ENCODE data around the gene INSL6. TPM values are rescaled to one million over a fixed set of nuclear protein-coding genes. Genes with fewer than 3 reads are reported as not detected.

The INSL6 gene, protein sequence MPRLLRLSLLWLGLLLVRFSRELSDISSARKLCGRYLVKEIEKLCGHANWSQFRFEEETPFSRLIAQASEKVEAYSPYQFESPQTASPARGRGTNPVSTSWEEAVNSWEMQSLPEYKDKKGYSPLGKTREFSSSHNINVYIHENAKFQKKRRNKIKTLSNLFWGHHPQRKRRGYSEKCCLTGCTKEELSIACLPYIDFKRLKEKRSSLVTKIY
- not detected in 2 replicates for total RNA-seq (2021)
- long read RNA-seq = 0 reads

DNA sequence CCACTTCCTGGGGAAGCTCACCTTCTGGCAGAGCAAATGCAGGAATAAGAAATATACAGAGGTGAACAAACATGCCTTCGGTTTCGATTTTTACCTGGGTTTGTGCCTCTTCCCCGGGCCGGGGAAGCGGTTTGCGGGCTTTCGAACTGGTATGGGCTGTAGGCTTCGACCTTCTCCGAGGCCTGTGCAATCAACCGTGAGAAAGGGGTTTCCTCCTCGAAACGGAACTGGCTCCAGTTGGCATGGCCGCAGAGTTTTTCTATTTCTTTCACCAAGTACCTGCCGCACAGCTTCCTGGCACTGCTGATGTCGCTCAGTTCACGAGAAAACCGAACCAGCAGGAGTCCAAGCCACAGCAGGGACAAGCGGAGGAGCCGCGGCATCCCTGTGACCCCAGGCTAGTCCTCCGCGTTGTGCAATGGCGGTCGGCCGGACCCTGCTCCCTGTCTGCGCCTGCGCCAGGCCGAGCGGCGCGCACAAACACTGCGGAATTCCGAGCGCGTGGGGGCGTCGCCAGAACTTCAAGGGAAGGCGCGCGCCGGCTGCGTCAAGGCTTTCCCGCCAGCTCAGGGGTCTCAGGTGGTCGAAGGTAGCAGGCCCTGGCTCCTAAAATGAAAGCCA lies at the start of gene INSL6:
TSS of gene INSL6 (minus strand) at position 420 of the 621 bp plus-strand sequence. CDS start at position 383, 37 bp downstream.
- no peak within 1 kb of the TSS for H3K27ac Mint-ChIP-seq
- no peak within 1 kb of the TSS for H3K4ac ChIP-seq (ENCODE audit: low read depth, low read length)
- no peak within 1 kb of the TSS for H2BK12ac ChIP-seq (ENCODE audit: insufficient read length, low read depth, low read length)
- H3K79me1 ChIP-seq (ENCODE audit: insufficient read depth, low read depth, low read length, poor library complexity, severe bottlenecking) = no peaks in the 10 kb centered on the region
- H4K20me1 ChIP-seq (ENCODE audit: control insufficient read depth, insufficient read depth, insufficient read length) = no peaks in the 10 kb centered on the region
- H2BK15ac ChIP-seq (ENCODE audit: low read depth, low read length) = no peak within 1 kb of the TSS
- DNase-seq = peak; percentile 35
- H3K14ac ChIP-seq (ENCODE audit: insufficient read depth, low read length) = no peak within 1 kb of the TSS
- no peak within 1 kb of the TSS for H3T11ph ChIP-seq (ENCODE audit: low read length)
- H2AFZ ChIP-seq (ENCODE audit: low read length) = no peak within 1 kb of the TSS
- H3K18ac ChIP-seq (ENCODE audit: insufficient read length, low read depth, low read length) = no peak within 1 kb of the TSS
- H3K4me1 Mint-ChIP-seq = peaks cover 5 to 6% of the 10 kb centered on the region in 2 experiments
- no peaks in the 10 kb centered on the region for H3K4me1 ChIP-seq (ENCODE audit: insufficient read depth, low read length)
- WGBS (ENCODE audit: extremely low coverage, insufficient read length, low lambda C conversion rate) = no CpG with 5 or more reads among the region's 44 CpGs
- H3K79me2 ChIP-seq (ENCODE audit: insufficient read depth, low read length) = no peaks in the 10 kb centered on the region
- H2BK5ac ChIP-seq (ENCODE audit: insufficient read length, low read length) = no peak within 1 kb of the TSS
- no peak within 1 kb of the TSS for H4K5ac ChIP-seq (ENCODE audit: insufficient read length, low read depth, low read length)
- no peak within 1 kb of the TSS for H4K91ac ChIP-seq (ENCODE audit: insufficient read length, low read depth, low read length)
- H3K4me2 ChIP-seq (ENCODE audit: insufficient read depth, insufficient read length, low read length) = no peak within 1 kb of the TSS
- H3K23ac ChIP-seq (ENCODE audit: insufficient read length, low read depth, low read length) = no peak within 1 kb of the TSS
- H2AK5ac ChIP-seq (ENCODE audit: insufficient read length, low read length) = no peak within 1 kb of the TSS
- H3K4me3 Mint-ChIP-seq = no peak within 1 kb of the TSS; a peak in 1 of 5 replicates
- no peaks in the 10 kb centered on the region; a peak in 1 of 7 replicates for H3K36me3 Mint-ChIP-seq (ENCODE audit: insufficient read depth in 1 of 3, low read depth in 3 of 3)
- no peaks in the 10 kb centered on the region for H3K23me2 ChIP-seq (ENCODE audit: insufficient read length, low read depth, low read length, poor library complexity, severe bottlenecking)
- H3K27ac ChIP-seq (ENCODE audit: insufficient read length, low read depth, low read length) = no peak within 1 kb of the TSS
- no peak within 1 kb of the TSS for H2BK120ac ChIP-seq (ENCODE audit: low read depth, low read length, poor library complexity, severe bottlenecking)
- H3K27me3 Mint-ChIP-seq (ENCODE audit: low read depth) = no peaks in the 10 kb centered on the region
- H3K9ac ChIP-seq (ENCODE audit: extremely low read depth, insufficient read length, low read length) = no peak within 1 kb of the TSS
- no peaks in the 10 kb centered on the region for H3K27me3 ChIP-seq (ENCODE audit: insufficient read depth, low read length)
- H4K8ac ChIP-seq (replicated peaks; ENCODE audit: insufficient read length, low read depth, low read length) = no peak within 1 kb of the TSS
- TF ChIP-seq, protein P1, sequence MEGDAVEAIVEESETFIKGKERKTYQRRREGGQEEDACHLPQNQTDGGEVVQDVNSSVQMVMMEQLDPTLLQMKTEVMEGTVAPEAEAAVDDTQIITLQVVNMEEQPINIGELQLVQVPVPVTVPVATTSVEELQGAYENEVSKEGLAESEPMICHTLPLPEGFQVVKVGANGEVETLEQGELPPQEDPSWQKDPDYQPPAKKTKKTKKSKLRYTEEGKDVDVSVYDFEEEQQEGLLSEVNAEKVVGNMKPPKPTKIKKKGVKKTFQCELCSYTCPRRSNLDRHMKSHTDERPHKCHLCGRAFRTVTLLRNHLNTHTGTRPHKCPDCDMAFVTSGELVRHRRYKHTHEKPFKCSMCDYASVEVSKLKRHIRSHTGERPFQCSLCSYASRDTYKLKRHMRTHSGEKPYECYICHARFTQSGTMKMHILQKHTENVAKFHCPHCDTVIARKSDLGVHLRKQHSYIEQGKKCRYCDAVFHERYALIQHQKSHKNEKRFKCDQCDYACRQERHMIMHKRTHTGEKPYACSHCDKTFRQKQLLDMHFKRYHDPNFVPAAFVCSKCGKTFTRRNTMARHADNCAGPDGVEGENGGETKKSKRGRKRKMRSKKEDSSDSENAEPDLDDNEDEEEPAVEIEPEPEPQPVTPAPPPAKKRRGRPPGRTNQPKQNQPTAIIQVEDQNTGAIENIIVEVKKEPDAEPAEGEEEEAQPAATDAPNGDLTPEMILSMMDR (conservative IDR thresholded peaks at IDR 0.05) = no peak
- no peak within 1 kb of the TSS for H2BK20ac ChIP-seq (ENCODE audit: low read depth, low read length, poor library complexity, severe bottlenecking)
- H3K9me3 Mint-ChIP-seq = peaks cover 5% of the 10 kb centered on the region in 2 experiments; a peak in 4 of 5 replicates
- H3K56ac ChIP-seq (ENCODE audit: insufficient read length, low read depth, low read length) = no peak within 1 kb of the TSS
- H3K9me3 ChIP-seq (ENCODE audit: control insufficient read depth, low read depth, low read length) = no peaks in the 10 kb centered on the region

Measured in H9 (cell line).